Natural killer cell (primary cell): ENCODE measurements around the gene XPOT. TPM values are rescaled to one million over a fixed set of nuclear protein-coding genes. Genes with fewer than 3 reads are reported as not detected.

Experiments used
- ATAC-seq, 3 donors: fragments of 150-1000 bp in 2 of 3; fragments of 200-7000 bp in 1 of 3; cut with Tn5 transposase; 1 replicate in 1 of 3; 2 replicates in 2 of 3; pipeline ENCODE4 v1.10.0; 2021; ENCODE audit warnings: mild to moderate bottlenecking in 2 of 3, moderate library complexity in 2 of 3
- DNase-seq, 2 donors: peaks; one replicate each; pipeline versions ENCODE4 v3.0.0 to v3.0.0-alpha.2; 2013 to 2021; ENCODE audit warnings: mixed read lengths in 1 of 2
- H3K27ac ChIP-seq: one replicate; pipeline ENCODE4 v1.5.1; 2013; ENCODE audit warnings: mild to moderate bottlenecking, low read length
- H3K27me3 ChIP-seq: one replicate; pipeline ENCODE4 v1.6.1; 2013; ENCODE audit warnings: low read length; ENCODE audit not compliant: control insufficient read depth, insufficient read depth
- H3K36me3 ChIP-seq: one replicate; pipeline ENCODE4 v1.6.1; 2013; ENCODE audit warnings: low read length; ENCODE audit not compliant: control insufficient read depth, insufficient read depth
- H3K4me1 ChIP-seq: one replicate; pipeline ENCODE4 v1.6.1; 2013; ENCODE audit warnings: low read length; ENCODE audit not compliant: control insufficient read depth, insufficient read depth
- H3K4me3 ChIP-seq: one replicate; pipeline ENCODE4 v1.5.1; 2013; ENCODE audit warnings: low read length
- H3K9me3 ChIP-seq: one replicate; pipeline ENCODE4 v1.6.1; 2013; ENCODE audit warnings: low read length; ENCODE audit not compliant: control insufficient read depth, insufficient read depth
- H3K27ac Mint-ChIP-seq, 2 donors: one replicate each; pipeline ENCODE4 v1.8.0; 2022; ENCODE audit warnings: mild to moderate bottlenecking in 2 of 2, mixed read lengths in 2 of 2, moderate library complexity in 1 of 2
- H3K27me3 Mint-ChIP-seq, 2 donors: one replicate each; pipeline ENCODE4 v1.8.0; 2022; ENCODE audit warnings: low read depth in 2 of 2, mixed read lengths in 2 of 2
- H3K36me3 Mint-ChIP-seq: one replicate; pipeline ENCODE4 v1.8.0; 2022; ENCODE audit warnings: mixed read lengths
- H3K4me1 Mint-ChIP-seq, 2 donors: one replicate each; pipeline ENCODE4 v1.8.0; 2022; ENCODE audit warnings: mixed read lengths in 2 of 2
- H3K4me3 Mint-ChIP-seq: one replicate; pipeline ENCODE4 v1.8.0; 2022; ENCODE audit warnings: mild to moderate bottlenecking, moderate library complexity, mixed read lengths
- H3K9me3 Mint-ChIP-seq, 2 donors: one replicate each; pipeline ENCODE4 v1.8.0; 2022; ENCODE audit warnings: mixed read lengths in 2 of 2
- WGBS: methylation state at CpG from one replicate; pipeline ENCODE4 v1.1.7; 2013; ENCODE audit warnings: missing lambda C conversion rate; ENCODE audit not compliant: insufficient coverage; 5-methylcytosine and 5-hydroxymethylcytosine counted together
- intact Hi-C: fragments of 100-400 bp; cut with micrococcal nuclease; formaldehyde crosslinking; loops from one replicate; pipeline ENCODE4 v1.14.2; 2022
- total RNA-seq, 4 donors: library from RNA; stranded (reverse); fragments of 120-200 nt in 1 of 4; gene quantifications; one replicate each; pipeline versions ENCODE4 v1.2.3 to v1.2.4, GENCODE V29; 2013 to 2022
- TF ChIP-seq, protein P1 (sequence below): fragments of 200-600 bp; IDR thresholded peaks from one replicate; pipeline ENCODE4 v1.8.0; 2022; ENCODE audit warnings: antibody characterized with exemption

XPOT gene
- total RNA-seq, 3 donors from 2014 or later (not counting 1 experiment from before 2014, with no cell fraction given) = 39.8 to 51.5 (median 45.0) TPM

- Mint-ChIP-seq H3K27me3 (no peaks in the 10 kb centered on the region), H3K9me3 (no peaks in the 10 kb centered on the region), H3K4me1 (peaks cover 40 to 43% of the 10 kb centered on the region in 2 donors), H3K4me3 (peak overlapping the region; percentile 32), H3K27ac (peak overlapping the region; percentile 93 to 97), H3K36me3 (no peaks in the 10 kb centered on the region)
- intact Hi-C loops = loop anchor here (10.0 kb wide), 1 partner anchor 217 kb away; no protein-coding TSS in a partner anchor
- WGBS = 84% methylated on average over 3 of the region's 4 CpGs
- peak overlapping the region; percentile 14 for H3K27ac ChIP-seq
- TF ChIP-seq, protein P1, sequence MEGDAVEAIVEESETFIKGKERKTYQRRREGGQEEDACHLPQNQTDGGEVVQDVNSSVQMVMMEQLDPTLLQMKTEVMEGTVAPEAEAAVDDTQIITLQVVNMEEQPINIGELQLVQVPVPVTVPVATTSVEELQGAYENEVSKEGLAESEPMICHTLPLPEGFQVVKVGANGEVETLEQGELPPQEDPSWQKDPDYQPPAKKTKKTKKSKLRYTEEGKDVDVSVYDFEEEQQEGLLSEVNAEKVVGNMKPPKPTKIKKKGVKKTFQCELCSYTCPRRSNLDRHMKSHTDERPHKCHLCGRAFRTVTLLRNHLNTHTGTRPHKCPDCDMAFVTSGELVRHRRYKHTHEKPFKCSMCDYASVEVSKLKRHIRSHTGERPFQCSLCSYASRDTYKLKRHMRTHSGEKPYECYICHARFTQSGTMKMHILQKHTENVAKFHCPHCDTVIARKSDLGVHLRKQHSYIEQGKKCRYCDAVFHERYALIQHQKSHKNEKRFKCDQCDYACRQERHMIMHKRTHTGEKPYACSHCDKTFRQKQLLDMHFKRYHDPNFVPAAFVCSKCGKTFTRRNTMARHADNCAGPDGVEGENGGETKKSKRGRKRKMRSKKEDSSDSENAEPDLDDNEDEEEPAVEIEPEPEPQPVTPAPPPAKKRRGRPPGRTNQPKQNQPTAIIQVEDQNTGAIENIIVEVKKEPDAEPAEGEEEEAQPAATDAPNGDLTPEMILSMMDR = no peak
- no peak for ATAC-seq
- no peak overlapping the region for H3K4me3 ChIP-seq
- peaks cover 14% of the 10 kb centered on the region for H3K36me3 ChIP-seq
- no peak for DNase-seq
- peaks cover 10% of the 10 kb centered on the region for H3K4me1 ChIP-seq
- H3K27me3 ChIP-seq = no peaks in the 10 kb centered on the region
- H3K9me3 ChIP-seq = no peaks in the 10 kb centered on the region
Measured at GRCh38 chr12:64457923-64458322, 53.7 kb downstream of the XPOT start.

- DNase-seq = peak in 1 of 2 donors; percentile 61
- peaks cover 21% of the 10 kb centered on the region for H3K36me3 ChIP-seq
- peak overlapping the region; percentile 89 for H3K27ac ChIP-seq
- Mint-ChIP-seq H3K9me3 (no peaks in the 10 kb centered on the region), H3K27ac (peak overlapping the region; percentile 93 to 97), H3K36me3 (peaks cover 1% of the 10 kb centered on the region), H3K4me3 (peak overlapping the region; percentile 78), H3K4me1 (peaks cover 32 to 33% of the 10 kb centered on the region in 2 donors), H3K27me3 (no peaks in the 10 kb centered on the region)
- H3K4me1 ChIP-seq = peaks cover 10% of the 10 kb centered on the region
- WGBS = no CpG with 5 or more reads among the region's 3 CpGs
- intact Hi-C loops = loop anchor here (10.0 kb wide), 1 partner anchor 215 kb away; no protein-coding TSS in a partner anchor
- peak overlapping the region; percentile 33 for H3K4me3 ChIP-seq
- TF ChIP-seq, protein P1 = no peak
- peak; percentile 61 to 84 (median 75) for ATAC-seq
- H3K9me3 ChIP-seq = no peaks in the 10 kb centered on the region
- no peaks in the 10 kb centered on the region for H3K27me3 ChIP-seq
Measured at GRCh38 chr12:64459394-64459891, 55.3 kb downstream of the XPOT start.

- H3K36me3 ChIP-seq = peaks cover 42% of the 10 kb centered on the region
- peaks cover 12% of the 10 kb centered on the region for H3K36me3 Mint-ChIP-seq
Measured at GRCh38 chr12:64461634-64462414, 57.6 kb downstream of the XPOT start.

More at GRCh38 chr12:64461634-64462414, 57.6 kb downstream of the XPOT start:
- no peaks in the 10 kb centered on the region for H3K27me3 ChIP-seq
- Mint-ChIP-seq H3K4me1 (peaks cover 25 to 26% of the 10 kb centered on the region in 2 donors), H3K9me3 (no peaks in the 10 kb centered on the region), H3K27me3 (no peaks in the 10 kb centered on the region), H3K4me3 (no peak overlapping the region), H3K27ac (peak overlapping the region in 1 of 2 donors; percentile 63)
- no peaks in the 10 kb centered on the region for H3K9me3 ChIP-seq
- intact Hi-C loops = no loop called here
- H3K4me1 ChIP-seq = peaks cover 7% of the 10 kb centered on the region
- ATAC-seq (no peak), DNase-seq (no peak)
- WGBS = 85% methylated on average over 1 of the region's 2 CpGs
- TF ChIP-seq, protein P1 = no peak
- no peak overlapping the region for H3K4me3 ChIP-seq
- no peak overlapping the region for H3K27ac ChIP-seq
